BE2C (cell line): Measurements from ENCODE around the gene CSF1R.

Experiments
- DNase-seq: peaks from one replicate; pipeline ENCODE4 v3.0.0-alpha.2; 2020
- H3K27me3 ChIP-seq: fragments of 250-450 bp; sonication (Bioruptor Pico); 2 replicates; pipeline ENCODE4 v1.5.1; 2020; ENCODE audit warnings: mild to moderate bottlenecking
- H3K36me3 ChIP-seq: fragments of 250-450 bp; sonication (Bioruptor Pico); 2 replicates; pipeline ENCODE4 v1.5.1; 2020; ENCODE audit warnings: mild to moderate bottlenecking
- H3K4me1 ChIP-seq: fragments of 250-450 bp; sonication (Bioruptor Pico); 2 replicates; pipeline ENCODE4 v1.5.1; 2020
- H3K4me3 ChIP-seq: 2 replicates; pipeline ENCODE4 v1.5.1; 2011; ENCODE audit warnings: low read depth, low read length
- H3K9me3 ChIP-seq: fragments of 250-450 bp; sonication (Bioruptor Pico); 2 replicates; pipeline ENCODE4 v1.5.1; 2020
- CTCF ChIP-seq: IDR thresholded peaks from 2 replicates; pipeline ENCODE4 v1.5.1; 2012; ENCODE audit warnings: mild to moderate bottlenecking, low read depth, low read length

Gene CSF1R

GRCh38 chr5:150063638-150064037 is 22.7 kb downstream of the CSF1R start:
- Histone ChIP-seq H3K9me3 (no peaks in the 10 kb centered on the region), H3K36me3 (no peaks in the 10 kb centered on the region), H3K4me1 (no peaks in the 10 kb centered on the region), H3K27me3 (no peaks in the 10 kb centered on the region), H3K4me3 (no peak overlapping the region)
- no peak for TF ChIP-seq CTCF
- DNase-seq: no peak

GRCh38 chr5:150062216-150062922 is 24.0 kb downstream of the CSF1R start:
- TF ChIP-seq CTCF: no peak
- Histone ChIP-seq H3K4me3 (no peak overlapping the region), H3K36me3 (no peaks in the 10 kb centered on the region), H3K9me3 (no peaks in the 10 kb centered on the region), H3K27me3 (no peaks in the 10 kb centered on the region), H3K4me1 (no peaks in the 10 kb centered on the region)
- DNase-seq: no peak

DNA sequence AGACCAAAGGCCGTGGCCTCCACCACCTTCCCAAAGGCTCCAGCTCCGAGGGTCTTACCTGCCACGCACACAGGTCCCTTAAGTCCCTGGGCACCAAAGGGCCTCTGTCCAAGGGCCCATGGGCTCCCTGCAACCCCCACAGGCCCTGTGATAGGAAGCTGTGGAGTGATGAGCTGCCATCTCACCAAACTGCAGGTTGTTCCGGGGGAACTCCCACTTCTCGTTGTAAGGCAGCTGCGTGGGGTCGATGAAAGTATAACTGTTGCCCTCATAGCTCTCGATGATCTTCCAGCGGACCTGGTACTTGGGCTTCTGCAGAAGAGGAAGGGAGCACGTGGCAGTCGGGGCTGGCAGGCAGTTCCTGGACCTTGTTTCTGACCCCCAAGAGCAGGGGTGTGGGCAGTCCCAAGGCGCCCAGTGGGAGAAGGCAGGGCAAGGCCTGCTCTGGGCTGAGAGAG is 24.8 kb downstream of the CSF1R start:
- Histone ChIP-seq H3K4me1 (no peaks in the 10 kb centered on the region), H3K36me3 (no peaks in the 10 kb centered on the region), H3K4me3 (no peak overlapping the region), H3K9me3 (no peaks in the 10 kb centered on the region), H3K27me3 (no peaks in the 10 kb centered on the region)
- no peak for DNase-seq
- no peak for TF ChIP-seq CTCF

DNA sequence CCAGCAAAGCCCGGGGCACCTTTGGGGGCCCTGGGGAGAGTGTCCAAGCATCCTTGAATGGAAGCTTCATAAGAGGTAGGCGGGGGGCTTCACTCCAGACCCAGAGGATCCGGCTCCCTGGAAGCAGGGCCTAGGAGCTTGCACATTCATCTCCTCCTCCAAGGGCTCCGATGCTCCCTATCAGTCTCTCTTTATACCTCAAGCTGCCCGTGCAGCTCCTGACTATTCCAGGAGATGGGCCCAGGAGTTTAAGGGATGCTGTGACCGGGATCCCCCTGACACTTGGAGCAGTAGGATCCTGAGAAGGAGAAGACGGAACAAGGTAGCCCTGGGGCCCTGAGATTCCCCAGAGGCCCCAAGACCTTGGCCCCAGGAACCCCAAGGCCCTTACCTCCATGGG is 25.9 kb downstream of the CSF1R start:
- Histone ChIP-seq H3K27me3 (no peaks in the 10 kb centered on the region), H3K36me3 (no peaks in the 10 kb centered on the region), H3K4me1 (no peaks in the 10 kb centered on the region), H3K9me3 (no peaks in the 10 kb centered on the region), H3K4me3 (no peak overlapping the region)
- TF ChIP-seq CTCF: no peak
- DNase-seq: no peak

DNA sequence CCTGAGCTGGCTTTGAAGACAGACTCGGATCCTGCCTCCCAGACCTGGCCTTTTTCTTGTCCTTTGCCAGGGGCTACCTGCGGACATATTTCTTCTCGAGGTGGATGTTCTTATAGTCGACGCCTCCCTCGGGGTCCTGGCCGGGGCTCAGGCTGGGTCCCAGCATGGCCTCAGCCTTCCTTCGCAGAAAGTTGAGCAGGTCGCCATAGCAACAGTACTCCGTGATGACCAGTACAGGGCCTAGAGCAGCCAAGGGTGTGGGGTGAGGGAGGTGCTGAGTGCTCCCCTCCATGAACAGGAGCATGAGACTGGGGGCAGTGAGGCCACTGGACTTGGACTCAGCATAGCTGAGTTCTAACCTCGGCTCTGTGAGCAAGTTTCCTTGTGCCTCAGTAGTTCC is 26.7 kb downstream of the CSF1R start:
- no peaks in the 10 kb centered on the region for H3K9me3 ChIP-seq
- H3K4me1 ChIP-seq: no peaks in the 10 kb centered on the region
- H3K27me3 ChIP-seq: no peaks in the 10 kb centered on the region
- H3K4me3 ChIP-seq: no peak overlapping the region
- H3K36me3 ChIP-seq: peaks cover 3% of the 10 kb centered on the region
- no peak for DNase-seq
- TF ChIP-seq CTCF: no peak

DNA sequence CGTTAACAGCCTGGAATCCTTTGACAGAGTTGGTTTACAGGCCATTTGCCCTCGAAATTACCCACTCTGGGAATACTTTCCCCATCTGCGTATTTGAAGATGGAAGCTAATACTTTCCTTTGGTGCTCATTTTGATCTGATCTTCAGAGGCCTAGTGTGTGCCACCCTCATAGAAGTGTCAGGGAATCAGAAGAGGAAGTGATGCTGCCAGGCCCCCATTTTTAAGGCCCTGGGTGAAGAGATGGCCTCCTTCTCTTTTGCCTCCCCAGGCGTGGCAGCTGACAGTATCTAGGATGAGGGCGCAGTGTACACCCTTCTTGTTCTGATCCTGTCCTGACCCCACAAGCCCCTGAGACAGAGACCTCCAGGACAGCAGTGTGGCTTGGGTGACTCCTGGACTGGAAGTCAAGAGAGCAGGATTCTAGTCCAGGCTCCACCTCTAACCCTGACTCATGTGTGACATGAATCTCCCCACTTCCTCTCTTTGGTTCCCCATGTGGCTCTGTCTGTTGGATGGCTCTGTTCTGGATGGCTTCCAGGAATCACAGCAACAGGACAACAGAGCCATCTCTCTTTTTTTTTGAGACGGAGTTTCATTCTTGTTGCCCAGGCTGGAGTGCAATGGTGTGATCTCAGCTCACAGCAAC is 27.8 kb downstream of the CSF1R start:
- Histone ChIP-seq H3K4me1 (no peaks in the 10 kb centered on the region), H3K9me3 (no peaks in the 10 kb centered on the region), H3K4me3 (no peak overlapping the region), H3K27me3 (no peaks in the 10 kb centered on the region), H3K36me3 (peaks cover 10% of the 10 kb centered on the region)
- no peak for DNase-seq
- no peak for TF ChIP-seq CTCF
